Small intestine (tissue), 4 donors: ENCODE data around the gene CCN6. TPM values are rescaled to one million over a fixed set of nuclear protein-coding genes. Genes with fewer than 3 reads are reported as not detected.

ENCODE experiments used
- polyA plus RNA-seq, 4 donors: library from polyadenylated mRNA; stranded (reverse) in 3 of 4; unstranded in 1 of 4; fragments of 200-250 nt in 3 of 4; fragments of 120-200 nt in 1 of 4; gene quantifications; one replicate each; pipeline versions ENCODE4 v1.2.1 to v1.2.3, GENCODE V29; 2013
- donor health status: healthy with polysubstance abuse.
- donor health status: Bipolar disorder and iron deficiency.
- donor health status: healthy.

The CCN6 gene
- polyA plus RNA-seq, 4 donors: 0.28 TPM; not detected in 3

Other genes starting within 250 kb of the CCN6 start
- 10 to 100 TPM; 17.9 to 33.8 (median 24.8) TPM for gene FYN, start 180.7 kb upstream of the CCN6 start, polyA plus RNA-seq
- gene TUBE1, start 33.4 kb downstream of the CCN6 start, polyA plus RNA-seq: 10 to 100 TPM in 2 of 4 donors, 1 to 10 TPM in 2; 4.9 to 29.3 (median 9.8) TPM
- 1 to 10 TPM in 3 of 4 donors, not detected in 1; 5.3 to 7.6 (median 6.8) TPM for gene FAM229B, start 33.5 kb downstream of the CCN6 start, polyA plus RNA-seq
- 10 to 100 TPM in 2 of 4 donors, 1 to 10 TPM in 2; 2.0 to 29.7 (median 9.1) TPM for gene LAMA4, start 200.5 kb downstream of the CCN6 start, polyA plus RNA-seq